NCI-H2107 treated with DMSO at 0.1 percent for 48 hours (cell line): ENCODE data around the gene MTHFD2.
A peak's percentile ranks its signal among the peaks of the same experiment; 100 is the strongest.
"Not testable (repeated sequence)": the region's sequence is repeated elsewhere in the genome, so short reads cannot be mapped to it uniquely, and the experiment has no call there.

ENCODE experiments used
- DNase-seq: peaks from one replicate; lab custom pipeline; 2025; ENCODE audit not compliant: unreplicated experiment; lab: John Stamatoyannopoulos, UW

Gene MTHFD2

DNA sequence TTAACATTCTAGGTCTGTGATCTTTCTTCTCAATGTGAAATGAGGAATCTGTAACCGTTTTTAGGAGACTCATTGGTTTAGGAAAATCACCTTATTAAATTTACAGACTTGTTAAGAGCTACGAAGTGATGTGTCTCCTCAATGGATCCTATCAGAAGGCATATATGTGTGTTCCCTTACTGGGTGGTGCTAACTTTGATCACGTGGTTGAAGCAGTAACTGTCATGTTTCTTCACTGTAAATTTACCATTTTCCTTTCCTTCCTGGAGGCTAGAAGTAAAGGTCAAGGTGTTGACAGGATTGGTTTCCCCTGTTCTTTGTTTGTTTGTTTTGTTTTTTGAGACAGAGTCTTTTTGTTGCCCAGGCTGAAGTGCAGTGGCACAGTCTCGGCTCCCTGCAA lies 1.4 kb upstream of the MTHFD2 start:
- DNase-seq = no peak

DNA sequence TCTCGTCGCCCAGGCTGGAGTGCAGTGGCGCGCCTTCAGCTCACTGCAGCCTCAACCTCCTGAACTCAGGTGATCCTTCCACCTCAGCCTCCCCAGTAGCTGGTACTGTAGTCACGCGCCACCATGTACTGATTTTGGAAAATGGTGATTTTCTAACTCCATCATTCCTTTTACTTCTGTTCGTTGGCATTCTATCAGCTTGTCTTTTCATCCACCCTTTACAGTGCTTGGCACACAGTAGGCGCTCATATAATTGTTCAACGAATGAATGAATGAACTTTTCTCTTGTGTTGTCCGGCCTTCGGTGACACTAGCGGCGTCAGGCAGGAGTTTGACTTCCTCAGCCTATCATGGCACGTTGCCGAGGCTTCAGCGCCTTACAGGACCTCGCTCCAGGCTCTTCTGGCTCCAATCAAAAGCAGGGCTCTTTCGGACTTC lies 373 bp upstream of the MTHFD2 start:
- no peak for DNase-seq

DNA sequence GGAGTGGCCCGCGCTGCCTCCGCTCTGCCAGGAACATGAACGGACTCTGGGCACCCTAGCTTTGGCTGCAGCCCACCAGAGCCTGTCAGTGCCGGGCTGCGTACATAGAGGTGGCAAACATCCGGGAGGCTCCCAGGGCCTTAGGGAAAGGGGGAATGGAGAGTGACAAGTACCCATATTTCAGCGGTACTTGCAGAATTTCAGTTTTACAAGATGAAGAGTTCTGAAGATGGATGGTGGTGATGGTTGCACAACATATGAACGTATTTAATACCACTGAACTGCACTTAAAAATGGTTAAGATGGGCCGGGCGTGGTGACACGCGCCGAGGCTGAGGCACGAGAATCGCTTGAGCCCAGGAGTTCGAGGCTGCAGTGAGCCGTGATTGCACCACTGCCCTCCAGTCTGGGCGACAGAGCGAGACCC lies 873 bp downstream of the MTHFD2 start:
- DNase-seq = no peak

DNA sequence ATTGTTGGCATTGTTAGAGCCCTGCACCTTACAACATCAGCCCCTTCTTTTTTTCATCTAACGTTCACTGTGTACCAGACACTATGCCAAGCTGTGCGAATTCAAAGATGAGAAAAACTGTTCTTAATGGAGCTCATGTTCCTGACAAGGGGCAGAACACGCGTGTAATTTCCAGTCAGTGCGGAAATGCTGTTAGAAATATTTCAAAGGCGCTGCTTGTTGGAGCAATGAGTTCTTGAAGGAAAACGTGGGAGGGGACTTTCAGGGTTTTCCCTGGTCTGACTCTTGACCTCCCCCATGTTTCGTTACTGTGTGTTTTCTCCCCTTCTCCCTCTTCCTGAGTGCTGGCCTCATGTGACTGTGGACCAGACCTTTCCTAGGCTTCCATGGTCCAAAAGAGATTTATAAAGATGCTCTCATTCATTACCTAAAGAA lies 1.5 kb downstream of the MTHFD2 start:
- DNase-seq = no peak

DNA sequence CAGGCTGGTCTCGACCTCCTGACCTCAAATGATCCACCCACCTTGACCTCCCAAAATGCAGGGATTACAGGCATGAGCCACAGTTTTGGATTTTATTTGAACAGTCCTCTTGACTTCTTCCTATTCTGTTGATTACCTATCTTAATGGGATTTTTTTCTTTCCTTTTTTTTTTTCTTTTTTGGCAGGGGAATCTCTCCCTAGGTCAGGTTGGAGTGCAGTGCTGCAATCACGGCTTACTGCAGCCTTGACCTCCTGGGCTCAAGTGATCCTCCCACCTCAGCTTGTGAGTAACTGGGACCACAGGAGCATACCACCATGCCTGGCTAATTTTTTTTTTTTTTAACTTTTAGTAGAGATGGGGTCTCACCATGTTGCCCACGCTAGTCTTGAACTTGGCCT lies 2.8 kb downstream of the MTHFD2 start:
- no peak for DNase-seq

DNA sequence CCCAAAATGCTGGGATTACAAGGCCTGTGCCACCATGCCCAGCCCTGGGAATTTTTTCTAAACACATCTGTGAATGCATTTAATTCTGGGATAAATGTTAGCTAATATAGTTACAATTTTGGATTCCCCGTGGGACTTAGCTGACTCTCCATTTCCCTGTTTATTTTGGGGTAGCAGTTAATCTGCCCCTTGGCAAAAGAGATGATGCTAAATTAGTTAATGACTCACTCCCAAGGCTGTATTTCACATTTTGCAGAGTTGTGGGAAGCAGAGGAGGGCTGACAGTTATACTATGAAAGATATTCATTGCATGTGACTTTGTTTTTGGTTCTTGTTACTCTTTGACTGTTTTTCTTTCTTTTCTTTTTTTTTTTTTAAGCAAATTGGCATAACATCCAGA lies 3.2 kb downstream of the MTHFD2 start:
- DNase-seq = no peak

DNA sequence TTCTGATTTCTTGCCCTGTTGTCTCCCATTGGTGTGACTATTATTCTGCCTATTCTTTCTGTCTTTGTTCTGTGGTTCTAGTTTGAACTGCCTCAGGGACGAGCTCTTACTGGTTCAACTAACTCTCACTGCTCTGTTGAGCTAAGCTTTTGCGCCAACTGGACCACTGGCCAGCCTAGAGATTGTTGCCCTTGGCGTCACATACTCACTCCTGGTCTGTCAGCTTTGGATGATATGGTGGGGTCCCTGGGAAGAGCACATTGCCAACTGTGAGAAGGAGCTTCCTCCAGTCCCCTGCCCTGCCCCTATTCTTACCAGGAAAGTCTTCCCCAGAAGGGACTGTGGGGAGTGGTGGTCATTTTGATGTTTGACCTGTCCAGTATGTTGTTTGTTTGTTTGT lies 6.0 kb downstream of the MTHFD2 start:
- no peak for DNase-seq

DNA sequence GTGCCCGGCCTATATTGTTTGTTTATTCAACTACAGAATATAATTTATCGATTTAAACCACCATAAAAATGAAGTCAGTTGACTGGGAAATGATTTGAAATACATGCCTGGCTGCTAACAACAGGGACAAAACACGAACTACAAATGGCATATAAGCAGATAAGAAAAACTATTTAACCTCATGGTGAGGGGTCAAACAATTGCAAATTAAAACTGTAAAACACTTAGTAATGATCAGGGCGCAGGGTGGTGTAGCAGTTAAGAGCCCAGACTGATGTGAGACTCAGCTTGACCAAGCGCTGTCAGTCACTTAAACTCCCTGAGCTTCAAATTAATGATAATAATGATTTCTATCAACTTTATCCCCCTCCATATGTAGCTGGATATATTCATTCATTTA lies 6.7 kb downstream of the MTHFD2 start:
- no peak for DNase-seq

DNA sequence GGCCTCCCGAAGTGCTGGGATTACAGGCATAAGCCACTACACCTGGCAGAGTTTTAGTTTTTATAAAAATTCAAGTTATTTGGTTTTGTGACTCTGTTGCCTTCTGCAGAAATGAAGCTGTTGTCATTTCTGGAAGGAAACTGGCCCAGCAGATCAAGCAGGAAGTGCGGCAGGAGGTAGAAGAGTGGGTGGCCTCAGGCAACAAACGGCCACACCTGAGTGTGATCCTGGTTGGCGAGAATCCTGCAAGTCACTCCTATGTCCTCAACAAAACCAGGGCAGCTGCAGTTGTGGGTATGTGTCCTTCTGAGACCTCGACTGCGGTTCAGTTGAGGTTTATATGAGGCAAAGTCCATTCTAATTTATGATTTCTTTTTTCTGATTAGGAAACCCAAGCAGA lies 7.2 kb downstream of the MTHFD2 start:
- DNase-seq = peak; percentile 13

DNA sequence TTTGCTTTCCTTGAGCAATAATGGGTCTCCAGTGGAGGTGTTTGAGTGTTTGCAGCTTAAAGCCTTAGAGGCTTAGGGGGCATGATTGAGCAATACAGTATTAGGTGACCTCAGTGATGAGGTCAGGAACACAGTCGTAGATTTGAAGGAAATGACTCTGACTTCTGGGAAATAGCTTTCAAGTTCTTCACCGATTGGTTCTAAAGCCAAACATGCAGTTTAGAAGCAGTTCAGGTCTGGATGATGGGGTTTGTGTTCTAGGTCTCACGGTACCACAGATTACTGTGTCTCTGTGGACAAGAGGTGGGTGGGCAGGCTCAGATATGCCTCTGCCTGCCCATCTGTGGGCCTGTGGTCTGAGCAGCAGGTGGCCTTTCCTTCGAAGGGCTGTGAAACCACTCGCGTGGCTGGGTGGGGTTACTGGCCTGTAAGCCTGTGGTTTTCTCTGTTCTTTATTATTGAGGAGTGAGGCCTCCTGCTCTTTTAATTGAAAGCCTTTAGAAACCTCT lies 7.8 kb downstream of the MTHFD2 start:
- DNase-seq = peak; percentile 29

DNA sequence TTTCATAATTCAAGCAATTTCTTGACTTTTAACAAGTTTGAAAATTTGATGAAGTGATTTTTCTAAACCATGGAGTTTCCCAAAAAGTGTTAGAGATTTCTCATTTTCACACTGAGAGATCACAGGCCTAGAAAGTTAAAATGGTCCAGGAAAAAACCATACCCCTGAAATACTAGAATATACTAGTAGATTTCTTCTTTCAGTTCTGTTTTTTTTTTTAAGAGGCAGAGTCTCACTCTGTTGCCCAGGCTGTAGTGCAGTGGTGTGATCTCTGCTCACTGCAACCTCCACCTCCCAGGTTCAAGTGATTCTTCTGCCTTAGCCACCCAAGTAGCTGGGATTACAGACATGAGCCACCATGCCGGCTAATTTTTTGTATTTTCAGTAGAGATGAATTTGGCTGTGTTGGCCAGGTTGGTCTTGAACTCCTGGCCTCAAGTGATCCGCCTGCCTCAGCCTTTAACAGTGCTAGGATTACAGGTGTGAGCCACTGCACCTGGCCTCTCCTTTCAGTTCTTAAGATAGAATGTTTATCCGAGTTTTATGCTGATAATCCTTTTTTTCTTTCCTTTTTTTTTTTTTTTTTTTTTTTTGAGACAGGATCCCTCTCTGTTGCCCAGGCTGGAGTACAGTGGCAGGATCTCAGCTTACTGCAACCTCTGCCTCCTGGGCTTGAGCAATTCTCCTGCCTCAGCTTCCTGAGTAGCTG lies 14.4 kb downstream of the MTHFD2 start:
- DNase-seq = no peak

DNA sequence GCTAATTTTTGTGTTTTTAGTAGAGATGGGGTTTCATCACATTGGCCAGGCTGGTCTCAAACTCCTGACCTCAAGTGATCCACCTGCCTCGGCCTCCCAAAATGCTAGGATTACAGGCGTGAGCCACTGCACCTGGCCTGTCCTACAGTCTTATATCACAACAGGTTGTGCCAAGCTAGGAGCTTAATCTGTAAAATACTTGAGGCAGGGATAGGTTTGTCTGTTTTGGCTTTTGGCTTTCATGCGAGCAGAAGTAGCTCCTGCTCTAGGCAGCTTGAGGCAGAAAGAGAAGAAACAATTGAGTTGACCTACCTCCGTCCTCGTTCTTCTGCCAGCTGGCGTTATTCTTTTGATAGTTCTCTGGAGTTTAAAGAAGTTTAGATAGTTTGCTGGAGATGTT lies 17.4 kb downstream of the MTHFD2 start:
- DNase-seq = not testable (repeated sequence)

DNA sequence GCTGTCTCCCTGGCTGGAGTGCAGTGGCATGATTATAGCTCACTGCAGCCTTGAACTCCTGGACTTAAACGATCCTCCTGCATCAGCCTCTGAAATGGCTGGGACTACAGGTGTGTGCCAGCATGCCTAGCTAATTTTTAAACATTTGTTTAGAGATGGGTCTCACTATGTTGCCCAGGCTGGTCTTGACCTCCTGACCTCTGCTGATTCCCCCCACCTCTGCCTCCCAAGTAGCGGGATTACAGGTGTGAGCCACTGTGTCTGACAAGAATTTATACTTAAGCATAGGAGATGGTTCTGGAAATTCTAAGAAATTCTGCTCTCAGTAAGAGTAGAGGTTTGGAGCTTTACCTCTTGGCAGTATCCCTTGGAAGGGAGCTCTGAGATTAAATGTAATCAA lies 18.2 kb downstream of the MTHFD2 start:
- no peak for DNase-seq

DNA sequence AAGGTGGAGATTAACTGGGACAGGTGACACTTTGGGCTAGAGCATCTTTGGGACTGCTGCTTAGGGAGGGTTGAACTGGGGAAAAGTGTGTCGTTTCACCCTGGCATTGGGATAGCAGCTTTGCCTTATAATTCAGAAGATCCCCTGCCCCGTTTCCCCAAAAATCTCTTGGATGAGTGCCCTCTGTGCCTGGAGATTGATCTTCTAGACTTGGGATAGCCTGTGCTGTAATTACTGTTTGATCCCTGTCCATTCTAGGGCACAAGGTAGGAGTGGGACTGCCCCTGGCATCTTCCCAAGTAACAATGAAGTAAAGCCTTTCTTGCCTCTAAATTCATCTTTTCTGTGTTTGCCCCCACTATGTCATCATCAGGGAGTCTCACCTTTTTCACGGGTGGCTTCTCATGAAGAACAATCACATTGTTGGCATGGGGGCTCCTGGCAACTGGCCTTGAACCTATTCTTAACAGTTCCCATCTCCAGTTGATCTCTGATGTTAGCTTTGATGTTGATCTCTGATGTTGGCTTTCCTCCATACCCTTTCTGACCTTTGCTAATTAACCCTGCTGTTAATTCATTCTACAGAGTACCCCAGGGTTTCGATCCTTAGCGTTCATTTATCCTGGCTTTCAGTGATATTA lies 21.6 kb downstream of the MTHFD2 start:
- no peak for DNase-seq

DNA sequence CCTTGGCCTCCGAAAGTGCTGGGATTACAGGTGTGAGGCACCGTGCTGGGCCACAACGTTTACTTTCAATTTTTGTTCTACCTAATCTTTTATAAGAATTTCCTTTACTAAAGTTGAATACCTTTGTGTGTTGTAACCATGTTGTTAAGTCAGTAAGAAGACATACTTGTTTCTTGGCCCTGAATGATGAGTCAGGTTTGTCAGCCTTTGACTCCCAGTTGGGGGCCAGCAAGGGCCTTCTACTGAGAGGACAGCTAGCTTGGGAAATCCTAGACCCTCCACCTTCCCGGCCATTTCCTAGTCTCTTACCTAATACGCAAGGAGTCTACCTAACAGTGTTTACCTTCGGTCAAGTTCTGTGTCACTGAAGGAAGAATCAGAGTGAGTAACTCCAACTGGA lies 22.7 kb downstream of the MTHFD2 start:
- no peak for DNase-seq

DNA sequence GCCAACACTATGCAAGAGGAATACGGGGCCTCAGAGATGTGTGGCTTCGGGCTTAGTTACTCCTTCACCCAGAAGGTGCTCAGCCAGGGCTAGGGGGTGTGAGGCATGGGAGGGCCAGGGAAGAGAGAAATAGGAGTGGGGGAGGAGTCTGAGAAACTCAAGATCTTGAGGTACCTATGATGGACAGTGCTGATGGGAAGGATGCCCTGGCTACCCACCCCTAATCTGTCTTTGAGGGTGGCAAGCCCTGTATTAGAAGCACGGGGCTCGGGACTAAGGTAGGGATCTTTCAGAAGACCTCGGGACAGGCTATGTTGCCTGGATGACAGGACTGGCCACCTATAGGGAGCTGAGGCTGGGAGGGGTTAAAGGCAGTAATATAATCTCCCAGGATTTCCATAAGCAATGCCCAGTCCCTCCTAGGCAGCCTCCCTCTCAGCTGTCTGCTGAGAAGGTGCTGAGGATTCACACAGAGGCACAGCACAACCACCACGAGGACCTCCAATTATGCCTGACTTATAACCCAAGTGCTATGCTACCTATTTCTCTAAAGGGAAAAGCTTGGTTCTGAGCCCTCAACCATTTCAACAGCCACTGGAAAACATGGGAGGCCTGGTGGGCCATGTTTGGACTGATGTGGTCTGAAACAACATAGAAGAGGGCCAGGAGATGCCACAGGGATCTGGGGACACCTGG lies 23.3 kb downstream of the MTHFD2 start:
- no peak for DNase-seq

DNA sequence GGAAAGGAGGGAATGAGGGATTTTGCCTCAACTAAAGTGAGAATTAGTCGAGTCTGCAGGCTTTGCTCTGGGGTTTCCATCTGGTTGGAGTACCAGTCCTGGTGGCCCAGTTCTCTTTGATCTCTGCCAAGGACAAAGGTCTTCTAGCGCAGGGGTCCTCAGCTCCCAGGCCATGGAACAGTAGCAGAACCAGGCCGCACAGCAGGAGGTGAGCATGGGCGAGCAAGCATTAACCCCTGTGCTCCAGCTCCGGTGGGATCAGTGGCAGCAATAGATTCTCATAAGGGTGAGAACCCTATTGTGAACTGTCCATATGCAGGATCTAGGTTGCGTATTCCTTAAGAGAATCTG lies 23.9 kb downstream of the MTHFD2 start:
- DNase-seq = no peak

DNA sequence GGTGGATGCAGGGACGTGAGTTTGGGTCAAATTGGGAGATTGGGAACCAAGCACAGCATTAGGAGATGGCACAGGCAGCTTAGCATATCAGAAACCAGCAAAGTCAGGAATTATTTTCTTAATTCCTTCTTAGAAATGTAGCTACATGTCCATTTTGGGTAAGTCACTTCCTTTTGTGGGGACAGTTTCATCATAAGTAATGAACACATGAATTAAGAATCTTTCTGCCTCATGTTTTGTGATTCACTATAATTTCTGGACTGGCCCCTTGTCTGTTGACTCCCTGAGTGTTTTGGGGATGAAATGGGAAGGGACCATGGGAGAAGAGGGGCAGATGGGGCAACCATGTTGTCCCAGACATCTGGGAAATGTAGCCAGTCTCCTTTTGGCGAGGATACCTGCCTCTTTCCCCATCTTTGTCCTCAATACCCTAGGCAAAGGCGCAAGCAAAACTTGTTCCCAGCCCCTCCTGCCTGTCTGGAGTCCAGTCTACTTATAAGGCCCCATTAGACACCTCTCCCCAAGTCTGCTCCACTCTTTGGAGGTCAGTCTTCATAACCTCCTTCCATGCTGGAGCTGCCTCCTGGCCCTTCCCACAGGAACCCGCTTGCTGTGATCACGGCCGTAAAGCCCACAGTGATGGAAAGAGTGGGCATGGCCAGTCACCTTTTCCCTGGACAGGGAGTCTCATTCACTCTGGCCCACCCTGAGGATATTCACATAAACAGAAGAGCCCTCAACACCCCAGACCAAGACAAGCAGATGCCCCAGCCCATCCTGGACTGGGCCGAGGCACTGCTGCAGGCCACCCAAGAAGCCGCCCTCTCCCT lies 25.7 kb downstream of the MTHFD2 start:
- no peak for DNase-seq

DNA sequence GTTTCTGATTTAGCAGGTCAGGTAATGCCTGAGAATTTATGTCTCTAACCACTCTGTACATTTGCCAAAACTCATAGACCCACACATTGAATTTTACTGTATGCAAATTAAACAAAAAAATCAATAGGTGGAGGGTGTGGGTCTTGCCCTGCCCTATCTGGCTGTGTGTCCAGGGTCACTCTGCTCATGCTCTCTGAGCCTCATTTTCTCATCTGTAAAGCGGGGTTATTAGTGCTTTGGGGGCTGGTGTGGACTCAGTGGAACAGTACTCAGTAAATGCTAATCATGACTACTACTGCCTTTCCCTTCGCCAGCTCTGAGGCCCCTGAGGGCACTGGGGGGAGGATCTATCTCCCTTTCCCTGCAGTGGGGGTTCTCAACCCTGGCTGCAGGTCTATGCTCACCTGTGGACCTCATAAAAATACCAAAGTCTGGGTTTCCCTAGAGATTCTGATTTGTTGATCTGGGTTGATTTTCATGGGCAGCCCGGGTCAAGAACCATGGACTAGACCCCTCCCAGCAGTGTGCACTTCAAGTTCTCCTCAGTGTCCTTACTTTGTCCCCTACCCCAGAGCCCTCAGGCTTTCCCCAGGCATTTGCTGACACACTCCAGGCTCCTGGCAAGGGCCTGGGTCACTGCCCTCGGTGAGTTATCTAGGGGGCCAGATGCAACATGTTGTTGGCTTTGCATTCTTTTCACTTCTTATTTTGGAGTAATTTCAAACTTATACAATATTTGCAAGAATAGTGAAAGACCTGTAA lies 27.5 kb downstream of the MTHFD2 start:
- no peak for DNase-seq

DNA sequence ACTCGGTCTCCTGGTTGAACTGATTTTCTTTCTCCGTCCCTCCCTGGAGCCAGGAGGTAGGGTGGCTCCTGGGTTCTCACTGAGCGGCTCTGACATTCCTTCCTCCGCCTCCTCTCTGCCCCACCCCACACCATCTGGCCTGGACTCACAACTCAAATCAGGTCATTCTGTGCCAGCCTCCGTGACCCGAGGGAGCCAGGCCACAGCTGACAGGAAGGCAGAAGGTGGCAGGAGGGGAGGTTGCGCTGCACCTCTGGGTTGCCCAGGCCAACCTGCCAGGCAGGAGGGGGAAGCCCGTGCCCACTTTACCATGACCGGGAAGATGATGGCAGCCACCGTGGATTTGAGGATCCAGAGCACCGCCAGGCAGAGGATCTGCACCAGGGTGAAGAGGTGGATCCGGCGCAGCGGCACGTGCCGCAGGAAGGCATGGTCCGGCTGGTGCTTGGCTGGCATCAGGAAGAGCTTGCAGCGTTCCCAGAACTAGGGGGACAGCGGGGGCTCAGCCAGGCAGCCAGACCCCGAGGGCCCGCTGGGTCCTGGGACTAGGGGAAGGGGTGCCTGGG lies 28.3 kb downstream of the MTHFD2 start:
- no peak for DNase-seq
